SK-N-SH (cell line): ENCODE measurements around the gene KCNJ8. TPM values are rescaled to one million over a fixed set of nuclear protein-coding genes. Genes with fewer than 3 reads are reported as not detected.

Experiments
- CTCF ChIA-PET: fragments of 300-600, 350-600 bp; formaldehyde crosslinking; extraction: SDS; loops from one replicate; lab custom pipeline; 2021; lab: Yijun Ruan, JAX
- POLR2A ChIA-PET: fragments of 350-600 bp; sonication (Branson Sonifier 250); formaldehyde crosslinking; extraction: SDS; loops from one replicate; lab custom pipeline; 2020; ENCODE audit warnings: antibody characterized with exemption, inconsistent platforms; lab: Yijun Ruan, JAX
- DNase-seq: peaks from one replicate; pipeline ENCODE4 v3.0.0; 2012
- H2AFZ ChIP-seq: fragments of 200-600 bp; sonication (generic); 2 replicates; pipeline ENCODE4 v1.8.1; 2016; ENCODE audit warnings: antibody characterized with exemption, mild to moderate bottlenecking, low read depth
- H3F3A ChIP-seq: fragments of 200-600 bp; sonication (generic); replicated peaks from 2 replicates; pipeline ENCODE3; 2016; ENCODE audit warnings: antibody characterized with exemption, mild to moderate bottlenecking; ENCODE audit not compliant: insufficient read depth
- H3K27ac ChIP-seq, 2 experiments: fragments of 200-500 bp in 1 of 2; fragments of 200-600 bp in 1 of 2; sonication (Bioruptor generic) in 1 of 2; sonication (generic), shearing (Covaris generic) in 1 of 2; 2 replicates each; pipeline versions ENCODE4 v1.5.1 to v1.6.1; 2014 to 2016; ENCODE audit warnings: low read depth in 2 of 2, inconsistent platforms in 1 of 2, low read length in 1 of 2, mild to moderate bottlenecking in 1 of 2, mixed read lengths in 1 of 2
- H3K27me3 ChIP-seq: fragments of 200-600 bp; sonication (generic), shearing (Covaris generic); 2 replicates; pipeline ENCODE4 v1.6.1; 2016; ENCODE audit warnings: mixed run types; ENCODE audit not compliant: insufficient read depth
- H3K36me3 ChIP-seq, 2 experiments: fragments of 200-500 bp in 1 of 2; fragments of 200-600 bp in 1 of 2; sonication (Bioruptor generic) in 1 of 2; sonication (generic) in 1 of 2; replicated peaks in 1 of 2; 2 replicates each; pipeline versions ENCODE3 to v1.5.1; 2014 to 2016; ENCODE audit warnings: low read length in 1 of 2, mild to moderate bottlenecking in 1 of 2; ENCODE audit not compliant: insufficient read depth in 2 of 2, control insufficient read depth in 1 of 2
- H3K4me1 ChIP-seq, 2 experiments: fragments of 200-500 bp in 1 of 2; fragments of 200-600 bp in 1 of 2; sonication (Bioruptor generic) in 1 of 2; sonication (generic), shearing (Covaris generic) in 1 of 2; 2 replicates each; pipeline versions ENCODE4 v1.5.1 to v1.6.1; 2014 to 2016; ENCODE audit warnings: low read depth in 1 of 2, low read length in 1 of 2, mixed run types in 1 of 2; ENCODE audit not compliant: insufficient read depth in 2 of 2, control insufficient read depth in 1 of 2
- H3K4me2 ChIP-seq: fragments of 200-600 bp; sonication (generic), shearing (Covaris generic); 2 replicates; pipeline ENCODE4 v1.6.1; 2017; ENCODE audit warnings: mixed run types
- H3K4me3 ChIP-seq, 2 experiments: fragments of 200-500 bp in 1 of 2; fragments of 200-600 bp in 1 of 2; sonication (Bioruptor generic) in 1 of 2; sonication (generic), shearing (Covaris generic) in 1 of 2; 2 replicates each; pipeline versions ENCODE4 v1.5.1 to v1.8.1; 2014 to 2016; ENCODE audit warnings: low read depth in 2 of 2, inconsistent platforms in 1 of 2, low read length in 1 of 2, mild to moderate bottlenecking in 1 of 2, mixed read lengths in 1 of 2, moderate library complexity in 1 of 2
- H3K79me2 ChIP-seq: fragments of 200-600 bp; sonication (generic); 2 replicates; pipeline ENCODE4 v1.8.1; 2017; ENCODE audit warnings: mild to moderate bottlenecking; ENCODE audit not compliant: insufficient read depth
- H3K9ac ChIP-seq: fragments of 200-600 bp; sonication (generic); 2 replicates; pipeline ENCODE4 v1.6.1; 2017; ENCODE audit warnings: mixed run types
- H3K9me2 ChIP-seq: fragments of 200-600 bp; sonication (generic); 2 replicates; pipeline ENCODE4 v1.6.1; 2017; ENCODE audit warnings: mixed run types
- H3K9me3 ChIP-seq: fragments of 200-600 bp; sonication (generic); 2 replicates; pipeline ENCODE4 v1.6.1; 2017; ENCODE audit warnings: mixed run types, mild to moderate bottlenecking, moderate library complexity
- H4K20me1 ChIP-seq: fragments of 200-600 bp; sonication (generic); 2 replicates; pipeline ENCODE4 v1.6.1; 2017; ENCODE audit warnings: mild to moderate bottlenecking, mixed run types; ENCODE audit not compliant: insufficient read depth
- CHD2 ChIP-seq: fragments of 150-350 bp; IDR thresholded peaks from 2 replicates; pipeline ENCODE4 v1.6.1; 2018; ENCODE audit warnings: low read length; ENCODE audit not compliant: partially characterized antibody
- ELF1 ChIP-seq: IDR thresholded peaks from 2 replicates; pipeline ENCODE4 v1.4.0; 2012
- EP300 ChIP-seq, 2 experiments: IDR thresholded peaks; 2 replicates each; pipeline versions ENCODE4 v1.4.0 to v1.6.1; 2012; ENCODE audit warnings: borderline replicate concordance in 1 of 2, low read depth in 1 of 2, low read length in 1 of 2
- FOSL2 ChIP-seq: IDR thresholded peaks from 2 replicates; pipeline ENCODE4 v1.4.0; 2012; ENCODE audit warnings: low read depth, mild to moderate bottlenecking, moderate library complexity, borderline replicate concordance
- FOXJ3 ChIP-seq: sonication (generic); formaldehyde crosslinking; IDR thresholded peaks from 2 replicates; pipeline ENCODE4 v1.5.1; 2020; ENCODE audit warnings: mild to moderate bottlenecking, missing genetic modification reagents
- GATA2 ChIP-seq: sonication (generic); formaldehyde crosslinking; IDR thresholded peaks from 2 replicates; pipeline ENCODE4 v1.5.0; 2020; ENCODE audit warnings: mild to moderate bottlenecking, missing genetic modification reagents
- MXI1 ChIP-seq: IDR thresholded peaks from 2 replicates; pipeline ENCODE4 v1.6.1; 2012; ENCODE audit warnings: mild to moderate bottlenecking, low read depth, low read length, improper control_type of control experiment
- POLR2AphosphoS5 ChIP-seq: IDR thresholded peaks from 2 replicates; pipeline ENCODE4 v1.6.1; 2012; ENCODE audit warnings: low read depth, low read length
- RAD21 ChIP-seq: IDR thresholded peaks from 2 replicates; pipeline ENCODE4 v1.6.1; 2012; ENCODE audit warnings: mild to moderate bottlenecking, low read length
- RCOR1 ChIP-seq: fragments of 150-350 bp; IDR thresholded peaks from 2 replicates; pipeline ENCODE4 v1.6.1; 2017; ENCODE audit warnings: antibody characterized with exemption, low read length
- RFX5 ChIP-seq: IDR thresholded peaks from 2 replicates; pipeline ENCODE4 v1.6.1; 2012; ENCODE audit warnings: mild to moderate bottlenecking, improper control_type of control experiment, low read length
- RXRA ChIP-seq: IDR thresholded peaks from 2 replicates; pipeline ENCODE4 v1.4.0; 2012; ENCODE audit warnings: low read depth, mild to moderate bottlenecking, borderline replicate concordance
- SIN3A ChIP-seq: IDR thresholded peaks from 2 replicates; pipeline ENCODE4 v1.6.1; 2012; ENCODE audit warnings: low read depth, mild to moderate bottlenecking, low read length, moderate library complexity, borderline replicate concordance
- TAF1 ChIP-seq: IDR thresholded peaks from 2 replicates; pipeline ENCODE4 v1.6.1; 2012; ENCODE audit warnings: low read depth, mild to moderate bottlenecking, low read length, moderate library complexity, borderline replicate concordance
- TCF12 ChIP-seq: IDR thresholded peaks from 2 replicates; pipeline ENCODE4 v1.4.0; 2012
- USF2 ChIP-seq: fragments of 150-350 bp; IDR thresholded peaks from 2 replicates; pipeline ENCODE4 v1.6.1; 2017; ENCODE audit warnings: antibody characterized with exemption, low read length, low read depth, borderline replicate concordance
- polyA plus RNA-seq, 3 experiments: library from polyadenylated mRNA; depleted of rRNA; stranded (reverse); fragments of >200 nt; gene quantifications; 2 replicates each; pipeline ENCODE4 v1.2.3, GENCODE V29; 2012
- TF ChIP-seq, protein P1 (sequence below): fragments of 200-600 bp; sonication (generic); IDR thresholded peaks from 2 replicates; pipeline ENCODE4 v1.6.1; 2017; ENCODE audit warnings: antibody characterized with exemption, mild to moderate bottlenecking, moderate library complexity
- TF ChIP-seq, protein P2 (sequence below): IDR thresholded peaks from 2 replicates; pipeline ENCODE4 v1.4.0; 2012; ENCODE audit warnings: low read depth
- TF ChIP-seq, protein P3 (sequence below): IDR thresholded peaks from 2 replicates; pipeline ENCODE4 v1.6.1; 2012; ENCODE audit warnings: mild to moderate bottlenecking, low read depth, low read length, moderate library complexity

KCNJ8 gene
- polyA plus RNA-seq, 1 of the 3 experiments (the other 2 are of a cell fraction), result 0.15 TPM

GRCh38 chr12:21809100-21809499, 34.6 kb upstream of the KCNJ8 start:
- no peaks in the 10 kb centered on the region for H3K9me2 ChIP-seq
- H3K36me3 ChIP-seq, result no peaks in the 10 kb centered on the region
- POLR2A ChIA-PET, result no interaction called here
- H2AFZ ChIP-seq, result no peak overlapping the region
- H3K79me2 ChIP-seq, result no peaks in the 10 kb centered on the region
- peak overlapping the region in 1 of 2 experiments; percentile 61; a peak in 2 of 4 replicates for H3K27ac ChIP-seq
- H3K9ac ChIP-seq, result no peak overlapping the region
- H3K9me3 ChIP-seq, result no peaks in the 10 kb centered on the region
- DNase-seq, result peak; percentile 2
- no peak overlapping the region for H3K4me2 ChIP-seq
- peaks cover 0 to 3% of the 10 kb centered on the region in 2 experiments; a peak in 2 of 4 replicates for H3K4me1 ChIP-seq
- CTCF ChIA-PET, result interaction anchor here (1.5 kb wide), 1 partner anchor 111 kb away, joined by 4 read pairs; no protein-coding TSS in a partner anchor
- H3F3A ChIP-seq, result no peaks in the 10 kb centered on the region
- no peak for TF ChIP-seq FOSL2
- no peak for TF ChIP-seq TCF12
- no peak for TF ChIP-seq TAF1
- TF ChIP-seq RXRA, result no peak
- TF ChIP-seq ELF1, result no peak
- TF ChIP-seq POLR2AphosphoS5, result no peak
- TF ChIP-seq EP300 (IDR thresholded peaks at IDR 0.05; ENCODE audit: borderline replicate concordance in 1 of 2, low read depth in 1 of 2, low read length in 1 of 2), result peak in 1 of 2 experiments; percentile 84; a peak in 2 of 4 replicates
- TF ChIP-seq FOXJ3 (CRISPR knock-in tag), result no peak
- peak; percentile 36 for TF ChIP-seq CHD2
- no peak for TF ChIP-seq RFX5
- TF ChIP-seq GATA2, result peak; percentile 77
- TF ChIP-seq RCOR1, result peak; percentile 37; the same call in 1 of the 2 replicates
- TF ChIP-seq, protein P1, sequence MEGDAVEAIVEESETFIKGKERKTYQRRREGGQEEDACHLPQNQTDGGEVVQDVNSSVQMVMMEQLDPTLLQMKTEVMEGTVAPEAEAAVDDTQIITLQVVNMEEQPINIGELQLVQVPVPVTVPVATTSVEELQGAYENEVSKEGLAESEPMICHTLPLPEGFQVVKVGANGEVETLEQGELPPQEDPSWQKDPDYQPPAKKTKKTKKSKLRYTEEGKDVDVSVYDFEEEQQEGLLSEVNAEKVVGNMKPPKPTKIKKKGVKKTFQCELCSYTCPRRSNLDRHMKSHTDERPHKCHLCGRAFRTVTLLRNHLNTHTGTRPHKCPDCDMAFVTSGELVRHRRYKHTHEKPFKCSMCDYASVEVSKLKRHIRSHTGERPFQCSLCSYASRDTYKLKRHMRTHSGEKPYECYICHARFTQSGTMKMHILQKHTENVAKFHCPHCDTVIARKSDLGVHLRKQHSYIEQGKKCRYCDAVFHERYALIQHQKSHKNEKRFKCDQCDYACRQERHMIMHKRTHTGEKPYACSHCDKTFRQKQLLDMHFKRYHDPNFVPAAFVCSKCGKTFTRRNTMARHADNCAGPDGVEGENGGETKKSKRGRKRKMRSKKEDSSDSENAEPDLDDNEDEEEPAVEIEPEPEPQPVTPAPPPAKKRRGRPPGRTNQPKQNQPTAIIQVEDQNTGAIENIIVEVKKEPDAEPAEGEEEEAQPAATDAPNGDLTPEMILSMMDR, result no peak
- no peak for TF ChIP-seq SIN3A
- TF ChIP-seq USF2, result no peak
- TF ChIP-seq, protein P2, sequence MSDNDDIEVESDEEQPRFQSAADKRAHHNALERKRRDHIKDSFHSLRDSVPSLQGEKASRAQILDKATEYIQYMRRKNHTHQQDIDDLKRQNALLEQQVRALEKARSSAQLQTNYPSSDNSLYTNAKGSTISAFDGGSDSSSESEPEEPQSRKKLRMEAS, result no peak
- TF ChIP-seq, protein P3, sequence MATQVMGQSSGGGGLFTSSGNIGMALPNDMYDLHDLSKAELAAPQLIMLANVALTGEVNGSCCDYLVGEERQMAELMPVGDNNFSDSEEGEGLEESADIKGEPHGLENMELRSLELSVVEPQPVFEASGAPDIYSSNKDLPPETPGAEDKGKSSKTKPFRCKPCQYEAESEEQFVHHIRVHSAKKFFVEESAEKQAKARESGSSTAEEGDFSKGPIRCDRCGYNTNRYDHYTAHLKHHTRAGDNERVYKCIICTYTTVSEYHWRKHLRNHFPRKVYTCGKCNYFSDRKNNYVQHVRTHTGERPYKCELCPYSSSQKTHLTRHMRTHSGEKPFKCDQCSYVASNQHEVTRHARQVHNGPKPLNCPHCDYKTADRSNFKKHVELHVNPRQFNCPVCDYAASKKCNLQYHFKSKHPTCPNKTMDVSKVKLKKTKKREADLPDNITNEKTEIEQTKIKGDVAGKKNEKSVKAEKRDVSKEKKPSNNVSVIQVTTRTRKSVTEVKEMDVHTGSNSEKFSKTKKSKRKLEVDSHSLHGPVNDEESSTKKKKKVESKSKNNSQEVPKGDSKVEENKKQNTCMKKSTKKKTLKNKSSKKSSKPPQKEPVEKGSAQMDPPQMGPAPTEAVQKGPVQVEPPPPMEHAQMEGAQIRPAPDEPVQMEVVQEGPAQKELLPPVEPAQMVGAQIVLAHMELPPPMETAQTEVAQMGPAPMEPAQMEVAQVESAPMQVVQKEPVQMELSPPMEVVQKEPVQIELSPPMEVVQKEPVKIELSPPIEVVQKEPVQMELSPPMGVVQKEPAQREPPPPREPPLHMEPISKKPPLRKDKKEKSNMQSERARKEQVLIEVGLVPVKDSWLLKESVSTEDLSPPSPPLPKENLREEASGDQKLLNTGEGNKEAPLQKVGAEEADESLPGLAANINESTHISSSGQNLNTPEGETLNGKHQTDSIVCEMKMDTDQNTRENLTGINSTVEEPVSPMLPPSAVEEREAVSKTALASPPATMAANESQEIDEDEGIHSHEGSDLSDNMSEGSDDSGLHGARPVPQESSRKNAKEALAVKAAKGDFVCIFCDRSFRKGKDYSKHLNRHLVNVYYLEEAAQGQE, result no peak
- no peak for TF ChIP-seq MXI1
- no peak for TF ChIP-seq RAD21
- no peaks in the 10 kb centered on the region for H4K20me1 ChIP-seq
- no peaks in the 10 kb centered on the region for H3K27me3 ChIP-seq
- H3K4me3 ChIP-seq, result no peak overlapping the region
